ENCODE results near the gene SENP1.

DNA sequence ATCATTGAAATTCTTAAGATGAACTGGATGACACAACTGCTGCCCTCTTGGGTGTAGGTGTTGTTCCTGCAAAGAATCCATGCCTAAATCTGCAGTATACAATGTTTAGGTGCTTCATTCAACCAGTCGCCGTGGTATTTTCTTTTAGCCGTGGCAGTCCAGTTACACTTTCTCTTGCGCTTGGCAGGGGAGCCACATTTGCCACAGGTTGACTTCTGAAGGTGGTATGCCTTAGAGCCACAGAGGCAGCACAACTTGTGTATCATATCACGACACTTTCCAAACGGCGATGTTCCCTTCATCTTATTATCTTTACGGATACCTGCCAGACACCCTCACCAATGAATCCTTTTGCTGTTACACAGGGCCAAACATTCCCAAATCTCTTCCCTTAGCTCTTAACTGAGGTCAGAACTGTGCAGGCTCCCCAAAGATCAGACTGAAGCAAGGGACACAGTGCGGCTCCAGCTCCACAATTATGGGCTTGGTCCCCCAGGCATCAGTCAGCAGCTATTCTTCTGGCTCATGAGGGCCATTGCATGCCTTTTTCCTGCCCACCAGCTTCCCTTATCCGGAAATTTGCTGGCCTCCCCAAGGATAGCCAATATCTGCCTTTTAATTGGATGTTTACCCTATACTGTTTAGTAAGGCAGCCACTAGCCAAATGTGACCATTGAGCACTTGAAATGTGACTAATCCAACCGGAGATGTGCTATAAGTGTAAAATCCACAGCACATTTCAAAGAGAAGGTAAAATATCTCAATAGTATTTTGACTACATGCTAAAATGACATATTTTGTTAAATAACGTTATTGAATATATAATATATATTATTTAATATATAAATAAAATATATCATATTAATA, 50.7 kb downstream of the SENP1 start:
- no peak for TF ChIP-seq CTCF (IDR thresholded peaks at IDR 0.05)
- no peak for TF ChIP-seq POLR2A (IDR thresholded peaks at IDR 0.05)
- no peak for TF ChIP-seq POLR2AphosphoS5 (IDR thresholded peaks at IDR 0.05)
